ENCODE results near the gene GRAMD4. TPM values are rescaled to one million over a fixed set of nuclear protein-coding genes. Genes with fewer than 3 reads are reported as not detected.
A peak's percentile ranks its signal among the peaks of the same experiment; 100 is the strongest.

Gene GRAMD4
- polyA plus RNA-seq, 1 experiment = 7.5 TPM

GRCh38 chr22:46672731-46673130, 52.5 kb downstream of the GRAMD4 start:
- POLR2A ChIA-PET = no interaction called here
- CTCF ChIA-PET = no interaction called here

GRCh38 chr22:46673205-46673604, 53.0 kb downstream of the GRAMD4 start:
- ChIA-PET POLR2A (no interaction called here), CTCF (no interaction called here)
- Histone ChIP-seq H3K27me3 (ENCODE audit: control insufficient read depth, insufficient read depth, low read length) (no peaks in the 10 kb centered on the region), H3K27ac (ENCODE audit: low read depth, low read length) (no peak overlapping the region), H3K9me3 (ENCODE audit: control insufficient read depth, insufficient read depth, low read length) (no peaks in the 10 kb centered on the region; the same call in 1 of the 2 replicates), H3K4me3 (ENCODE audit: low read depth, low read length) (no peak overlapping the region)
- TF ChIP-seq CTCF (IDR thresholded peaks at IDR 0.05; ENCODE audit: low read depth, low read length) = no peak
- no peak for DNase-seq (ENCODE audit: low read depth, low spot score)

More at GRCh38 chr22:46672731-46673130, 52.5 kb downstream of the GRAMD4 start:
- no peak for DNase-seq (ENCODE audit: low read depth, low spot score)
- TF ChIP-seq CTCF (IDR thresholded peaks at IDR 0.05; ENCODE audit: low read depth, low read length) = no peak
- Histone ChIP-seq H3K9me3 (ENCODE audit: control insufficient read depth, insufficient read depth, low read length) (no peaks in the 10 kb centered on the region; the same call in 1 of the 2 replicates), H3K27ac (ENCODE audit: low read depth, low read length) (no peak overlapping the region), H3K27me3 (ENCODE audit: control insufficient read depth, insufficient read depth, low read length) (no peaks in the 10 kb centered on the region), H3K4me3 (ENCODE audit: low read depth, low read length) (no peak overlapping the region)

GRCh38 chr22:46673662-46674236, 53.6 kb downstream of the GRAMD4 start:
- ChIA-PET CTCF (no interaction called here), POLR2A (no interaction called here)
- no peaks in the 10 kb centered on the region for H3K27me3 ChIP-seq (ENCODE audit: control insufficient read depth, insufficient read depth, low read length)
- no peak for TF ChIP-seq CTCF (IDR thresholded peaks at IDR 0.05; ENCODE audit: low read depth, low read length)
- DNase-seq (ENCODE audit: low read depth, low spot score) = no peak
- peaks cover 2% of the 10 kb centered on the region; the same call in 1 of the 2 replicates for H3K9me3 ChIP-seq (ENCODE audit: control insufficient read depth, insufficient read depth, low read length)
- no peak overlapping the region for H3K27ac ChIP-seq (ENCODE audit: low read depth, low read length)
- no peak overlapping the region for H3K4me3 ChIP-seq (ENCODE audit: low read depth, low read length)

DNA sequence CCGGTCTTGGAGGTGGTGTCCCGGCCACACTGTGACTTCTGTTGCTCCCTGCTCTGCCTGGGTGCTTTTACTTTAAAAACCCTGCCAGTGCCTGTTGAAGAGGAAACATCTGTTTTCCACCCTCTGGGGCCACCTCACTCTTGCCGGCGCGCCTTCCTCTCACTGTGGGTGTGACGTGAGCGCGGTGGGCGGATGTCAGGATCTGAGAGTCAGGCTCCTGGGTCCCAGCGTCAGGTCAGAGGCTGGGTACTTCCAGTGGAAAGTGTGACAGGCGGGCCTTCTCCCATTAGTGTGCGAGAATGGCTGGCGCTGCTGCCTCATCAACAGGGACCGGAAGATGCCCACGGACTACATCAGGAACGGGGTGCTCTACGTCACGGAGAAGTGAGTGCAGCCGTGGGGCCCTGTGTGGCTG, 54.2 kb downstream of the GRAMD4 start:
- Histone ChIP-seq H3K9me3 (ENCODE audit: control insufficient read depth, insufficient read depth, low read length) (peaks cover 4% of the 10 kb centered on the region; the same call in 1 of the 2 replicates), H3K27me3 (ENCODE audit: control insufficient read depth, insufficient read depth, low read length) (no peaks in the 10 kb centered on the region), H3K27ac (ENCODE audit: low read depth, low read length) (peak overlapping the region; percentile 11), H3K4me3 (ENCODE audit: low read depth, low read length) (no peak overlapping the region)
- no peak for TF ChIP-seq CTCF (IDR thresholded peaks at IDR 0.05; ENCODE audit: low read depth, low read length)
- POLR2A ChIA-PET = no interaction called here
- CTCF ChIA-PET = no interaction called here
- no peak for DNase-seq (ENCODE audit: low read depth, low spot score)

GRCh38 chr22:46674906-46675305, 54.7 kb downstream of the GRAMD4 start:
- POLR2A ChIA-PET = no interaction called here
- no peak for TF ChIP-seq CTCF (IDR thresholded peaks at IDR 0.05; ENCODE audit: low read depth, low read length)
- CTCF ChIA-PET = no interaction called here
- H3K27ac ChIP-seq (ENCODE audit: low read depth, low read length) = no peak overlapping the region
- no peak for DNase-seq (ENCODE audit: low read depth, low spot score)
- H3K27me3 ChIP-seq (ENCODE audit: control insufficient read depth, insufficient read depth, low read length) = no peaks in the 10 kb centered on the region
- peaks cover 4% of the 10 kb centered on the region; the same call in 1 of the 2 replicates for H3K9me3 ChIP-seq (ENCODE audit: control insufficient read depth, insufficient read depth, low read length)
- H3K4me3 ChIP-seq (ENCODE audit: low read depth, low read length) = no peak overlapping the region

Data from AG04450 (cell line).